HepG2 (cell line): ENCODE measurements around the gene BACH2. TPM values are rescaled to one million over a fixed set of nuclear protein-coding genes. Genes with fewer than 3 reads are reported as not detected.
A peak's percentile ranks its signal among the peaks of the same experiment; 100 is the strongest.

Experiments used
- ATAC-seq: fragments of 200-7000 bp; cut with Tn5 transposase; 3 replicates; pipeline ENCODE4 v1.9.1; 2020; ENCODE audit warnings: mild to moderate bottlenecking, moderate library complexity
- BruUV-seq: library from RNA; stranded (reverse); fragments of 400-500 nt; replicated peaks from 2 replicates; lab custom pipeline; 2021; lab: Mats Ljungman, UMichigan
- CTCF ChIA-PET: fragments of 300-600 bp; formaldehyde crosslinking; extraction: SDS; loops from one replicate; lab custom pipeline; 2021; ENCODE audit warnings: low total read pairs, inconsistent platforms, low intra/inter-chr PET ratio; lab: Yijun Ruan, JAX
- POLR2A ChIA-PET: fragments of 350-600 bp; sonication (Branson Sonifier 250); formaldehyde crosslinking; loops from one replicate; lab custom pipeline; 2020; ENCODE audit warnings: antibody characterized with exemption, inconsistent platforms; lab: Yijun Ruan, JAX
- DNase-seq: peaks from one replicate; pipeline ENCODE4 v3.0.0-alpha.2; 2015; ENCODE audit warnings: low spot score
- FAIRE-seq: peaks from 3 replicates; lab custom pipeline; 2011; peaks lifted over from hg19 to GRCh38; lab: Jason Lieb, UNC
- H2AFZ ChIP-seq: one replicate; pipeline ENCODE4 v1.6.1; 2011; ENCODE audit warnings: low read length, inconsistent platforms
- H3K27ac ChIP-seq: fragments of 300-600 bp; 3 replicates; pipeline ENCODE4 v1.8.0; 2011; ENCODE audit warnings: mixed run types, mild to moderate bottlenecking, mixed read lengths, low read length, inconsistent platforms; ENCODE audit not compliant: insufficient read depth; ENCODE audit errors: extremely low read length
- H3K27me3 ChIP-seq, 2 experiments: fragments of 200-600 bp in 1 of 2; 2 replicates in 1 of 2; 3 replicates in 1 of 2; pipeline versions ENCODE4 v1.6.0 to v1.8.0; 2011; ENCODE audit warnings: low read length in 2 of 2, mild to moderate bottlenecking in 2 of 2, moderate library complexity in 2 of 2, inconsistent platforms in 1 of 2; ENCODE audit not compliant: insufficient read depth in 2 of 2, control insufficient read depth in 1 of 2
- H3K36me3 ChIP-seq, 2 experiments: fragments of 200-600 bp in 1 of 2; replicated peaks in 1 of 2; 2 replicates in 1 of 2; 3 replicates in 1 of 2; pipeline versions ENCODE4 v1.5.1 to v1.8.0; 2011; ENCODE audit warnings: low read length in 2 of 2, inconsistent platforms in 1 of 2; ENCODE audit not compliant: insufficient read depth in 2 of 2, control insufficient read depth in 1 of 2
- H3K4me1 ChIP-seq: 2 replicates; pipeline ENCODE4 v1.5.1; 2012; ENCODE audit warnings: low read length, inconsistent platforms; ENCODE audit not compliant: insufficient read depth
- H3K4me2 ChIP-seq: 2 replicates; pipeline ENCODE4 v1.6.0; 2011; ENCODE audit warnings: low read depth, low read length, inconsistent platforms
- H3K4me3 ChIP-seq, 3 experiments: fragments of 200-600 bp in 1 of 3; sonication (generic), shearing (Covaris generic) in 1 of 3; replicated peaks in 1 of 3; 2 replicates each; pipeline ENCODE4 v1.5.1; 2011 to 2016; ENCODE audit warnings: low read length in 3 of 3, inconsistent platforms in 2 of 3, low read depth in 2 of 3, mild to moderate bottlenecking in 2 of 3, control low read depth in 1 of 3, mixed read lengths in 1 of 3; ENCODE audit not compliant: insufficient read depth in 1 of 3
- H3K79me2 ChIP-seq: one replicate; pipeline ENCODE4 v1.6.1; 2011; ENCODE audit warnings: low read length, inconsistent platforms; ENCODE audit not compliant: insufficient read depth
- H3K9ac ChIP-seq: 2 replicates; pipeline ENCODE4 v1.6.0; 2011; ENCODE audit warnings: mild to moderate bottlenecking, low read depth, low read length, inconsistent platforms; ENCODE audit not compliant: insufficient read depth
- H3K9me3 ChIP-seq: 2 replicates; pipeline ENCODE4 v1.5.1; 2012; ENCODE audit warnings: mild to moderate bottlenecking, low read length
- H4K20me1 ChIP-seq: 2 replicates; pipeline ENCODE4 v1.6.0; 2011; ENCODE audit warnings: inconsistent platforms, mild to moderate bottlenecking, low read length, moderate library complexity; ENCODE audit not compliant: insufficient read depth
- FOSL1 ChIP-seq: sonication (generic); formaldehyde crosslinking; IDR thresholded peaks from 2 replicates; pipeline ENCODE4 v1.9.0; 2021; ENCODE audit warnings: missing genetic modification reagents, borderline replicate concordance
- FOSL2 ChIP-seq: sonication (generic); formaldehyde crosslinking; IDR thresholded peaks from 2 replicates; pipeline ENCODE4 v1.4.0; 2020; ENCODE audit warnings: missing genetic modification reagents
- FOXA3 ChIP-seq: IDR thresholded peaks from 2 replicates; pipeline ENCODE4 v1.6.1; 2016; ENCODE audit warnings: missing genetic modification reagents, missing compliant biosample characterization
- FOXJ3 ChIP-seq: sonication (generic); formaldehyde crosslinking; IDR thresholded peaks from 2 replicates; pipeline ENCODE4 v1.4.0; 2020; ENCODE audit warnings: missing genetic modification reagents, mild to moderate bottlenecking, borderline replicate concordance
- HHEX ChIP-seq: IDR thresholded peaks from 2 replicates; pipeline ENCODE4 v1.6.1; 2016; ENCODE audit warnings: control low read depth
- NCOA5 ChIP-seq: sonication (generic); formaldehyde crosslinking; IDR thresholded peaks from 2 replicates; pipeline ENCODE4 v1.4.0; 2020; ENCODE audit warnings: missing genetic modification reagents
- SMAD3 ChIP-seq: sonication (generic); formaldehyde crosslinking; IDR thresholded peaks from 2 replicates; pipeline ENCODE4 v1.4.0; 2020; ENCODE audit warnings: missing genetic modification reagents
- TBX3 ChIP-seq: fragments of 450-650 bp; IDR thresholded peaks from 2 replicates; pipeline ENCODE4 v1.6.1; 2017; ENCODE audit warnings: antibody characterized with exemption, mild to moderate bottlenecking, inconsistent platforms, borderline replicate concordance
- ZMYM4 ChIP-seq: sonication (generic); formaldehyde crosslinking; IDR thresholded peaks from 2 replicates; pipeline ENCODE4 v1.8.1; 2023; ENCODE audit warnings: mild to moderate bottlenecking, missing genetic modification reagents
- WGBS: methylation state at CpG from one replicate; pipeline ENCODE4 v1.1.6; 2017; ENCODE audit warnings: low lambda C conversion rate; 5-methylcytosine and 5-hydroxymethylcytosine counted together
- in situ Hi-C: cut with HindIII; loops from 2 replicates; pipeline ENCODE4 v1.10.0; 2017; ENCODE audit warnings: low pct_unique_long_range_greater_than_20kb; ENCODE audit not compliant: extremely low pct_ligation_motif_present
- intact Hi-C: fragments of 100-400 bp; cut with micrococcal nuclease; formaldehyde crosslinking; loops from one replicate; pipeline ENCODE4 v1.10.0; 2022; ENCODE audit not compliant: unreplicated experiment
- polyA plus RNA-seq, 8 experiments: library from polyadenylated mRNA; depleted of rRNA in 3 of 8; stranded (reverse) in 7 of 8; unstranded in 1 of 8; fragments of >200 nt; fragmentation: Illumina TruSeq in 4 of 8; extraction: Trizol in 4 of 8; gene quantifications; 2 replicates each; pipeline versions ENCODE4 v1.2.1 to v1.2.3, GENCODE V29; 2011 to 2016; ENCODE audit warnings: low read depth in 4 of 8, missing spikeins in 1 of 8, mixed read lengths in 1 of 8; ENCODE audit not compliant: insufficient read depth in 1 of 8
- total RNA-seq, 5 experiments: library from RNA; depleted of rRNA; stranded (reverse); fragments of >200 nt; fragmentation: Illumina TruSeq; extraction: Trizol; gene quantifications; 2 replicates each; pipeline ENCODE4 v1.2.3, GENCODE V29; 2016; ENCODE audit warnings: low read depth in 1 of 5
- TF ChIP-seq, protein P1 (sequence below): sonication (generic); formaldehyde crosslinking; IDR thresholded peaks from 2 replicates; pipeline ENCODE4 v1.9.0; 2022; ENCODE audit warnings: low read depth, missing genetic modification reagents
- TF ChIP-seq, protein P2 (sequence below): IDR thresholded peaks from 2 replicates; pipeline ENCODE4 v1.6.1; 2016
- TF ChIP-seq, protein P3 (sequence below): sonication (generic); formaldehyde crosslinking; IDR thresholded peaks from 2 replicates; pipeline ENCODE4 v1.4.0; 2020; ENCODE audit warnings: missing genetic modification reagents
- TF ChIP-seq, protein P4 (sequence below): sonication (generic); formaldehyde crosslinking; IDR thresholded peaks from 2 replicates; pipeline ENCODE4 v1.4.0; 2020; ENCODE audit warnings: low read depth, mild to moderate bottlenecking, missing genetic modification reagents

BACH2 gene
- total and polyA plus RNA-seq, 2 of the 13 experiments (the other 11 are each of a cell fraction or from before 2014, with no cell fraction given): 0.01 TPM; not detected in 1

DNA sequence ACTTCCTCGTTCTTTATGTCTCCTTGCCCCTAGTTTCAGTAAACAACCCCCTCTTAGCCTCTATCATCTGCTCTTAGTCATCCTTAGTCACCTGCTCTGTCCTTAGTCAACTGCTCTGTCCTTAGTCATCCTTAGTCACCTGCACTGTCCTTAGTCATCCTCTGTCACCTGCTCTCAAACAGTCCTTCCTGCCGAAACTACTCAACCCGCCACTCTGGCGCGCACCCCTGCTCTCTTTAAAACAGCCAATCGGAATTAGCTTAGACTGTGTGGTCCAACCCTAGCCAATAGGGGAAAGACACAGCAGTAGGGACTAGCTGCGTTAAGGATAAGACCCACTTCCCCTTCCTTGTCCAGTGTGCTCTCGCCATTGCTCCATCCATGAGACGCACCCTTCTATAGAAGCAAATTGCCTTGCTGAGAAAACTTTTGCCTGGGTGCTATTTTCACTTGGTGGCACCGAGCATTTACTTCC, 73.9 kb downstream of the BACH2 start:
- 52% methylated on average over 10 of the region's 10 CpGs for WGBS
- ATAC-seq (no peak), DNase-seq (peak; percentile 27), FAIRE-seq (no peak)
- TF ChIP-seq FOSL2 (CRISPR knock-in tag) (peak; percentile 89), FOXA3 (no peak), FOXJ3 (CRISPR knock-in tag) (no peak), FOSL1 (peak; percentile 41; the same call in 1 of the 2 replicates), TBX3 (0 out of 2 replicates have a peak, but pooled peaks have one; percentile 13), SMAD3 (CRISPR knock-in tag) (no peak), ZMYM4 (CRISPR knock-in tag) (no peak), HHEX (CRISPR knock-in tag) (no peak), NCOA5 (CRISPR knock-in tag) (no peak)
- TF ChIP-seq, protein P1, sequence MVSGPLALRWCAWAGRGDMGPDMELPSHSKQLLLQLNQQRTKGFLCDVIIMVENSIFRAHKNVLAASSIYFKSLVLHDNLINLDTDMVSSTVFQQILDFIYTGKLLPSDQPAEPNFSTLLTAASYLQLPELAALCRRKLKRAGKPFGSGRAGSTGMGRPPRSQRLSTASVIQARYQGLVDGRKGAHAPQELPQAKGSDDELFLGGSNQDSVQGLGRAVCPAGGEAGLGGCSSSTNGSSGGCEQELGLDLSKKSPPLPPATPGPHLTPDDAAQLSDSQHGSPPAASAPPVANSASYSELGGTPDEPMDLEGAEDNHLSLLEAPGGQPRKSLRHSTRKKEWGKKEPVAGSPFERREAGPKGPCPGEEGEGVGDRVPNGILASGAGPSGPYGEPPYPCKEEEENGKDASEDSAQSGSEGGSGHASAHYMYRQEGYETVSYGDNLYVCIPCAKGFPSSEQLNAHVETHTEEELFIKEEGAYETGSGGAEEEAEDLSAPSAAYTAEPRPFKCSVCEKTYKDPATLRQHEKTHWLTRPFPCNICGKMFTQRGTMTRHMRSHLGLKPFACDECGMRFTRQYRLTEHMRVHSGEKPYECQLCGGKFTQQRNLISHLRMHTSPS (CRISPR knock-in tag): no peak
- TF ChIP-seq, protein P2, sequence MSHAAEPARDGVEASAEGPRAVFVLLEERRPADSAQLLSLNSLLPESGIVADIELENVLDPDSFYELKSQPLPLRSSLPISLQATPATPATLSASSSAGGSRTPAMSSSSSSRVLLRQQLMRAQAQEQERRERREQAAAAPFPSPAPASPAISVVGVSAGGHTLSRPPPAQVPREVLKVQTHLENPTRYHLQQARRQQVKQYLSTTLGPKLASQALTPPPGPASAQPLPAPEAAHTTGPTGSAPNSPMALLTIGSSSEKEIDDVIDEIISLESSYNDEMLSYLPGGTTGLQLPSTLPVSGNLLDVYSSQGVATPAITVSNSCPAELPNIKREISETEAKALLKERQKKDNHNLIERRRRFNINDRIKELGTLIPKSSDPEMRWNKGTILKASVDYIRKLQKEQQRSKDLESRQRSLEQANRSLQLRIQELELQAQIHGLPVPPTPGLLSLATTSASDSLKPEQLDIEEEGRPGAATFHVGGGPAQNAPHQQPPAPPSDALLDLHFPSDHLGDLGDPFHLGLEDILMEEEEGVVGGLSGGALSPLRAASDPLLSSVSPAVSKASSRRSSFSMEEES (CRISPR knock-in tag): peak; percentile 18; the same call in 1 of the 2 replicates
- TF ChIP-seq, protein P3, sequence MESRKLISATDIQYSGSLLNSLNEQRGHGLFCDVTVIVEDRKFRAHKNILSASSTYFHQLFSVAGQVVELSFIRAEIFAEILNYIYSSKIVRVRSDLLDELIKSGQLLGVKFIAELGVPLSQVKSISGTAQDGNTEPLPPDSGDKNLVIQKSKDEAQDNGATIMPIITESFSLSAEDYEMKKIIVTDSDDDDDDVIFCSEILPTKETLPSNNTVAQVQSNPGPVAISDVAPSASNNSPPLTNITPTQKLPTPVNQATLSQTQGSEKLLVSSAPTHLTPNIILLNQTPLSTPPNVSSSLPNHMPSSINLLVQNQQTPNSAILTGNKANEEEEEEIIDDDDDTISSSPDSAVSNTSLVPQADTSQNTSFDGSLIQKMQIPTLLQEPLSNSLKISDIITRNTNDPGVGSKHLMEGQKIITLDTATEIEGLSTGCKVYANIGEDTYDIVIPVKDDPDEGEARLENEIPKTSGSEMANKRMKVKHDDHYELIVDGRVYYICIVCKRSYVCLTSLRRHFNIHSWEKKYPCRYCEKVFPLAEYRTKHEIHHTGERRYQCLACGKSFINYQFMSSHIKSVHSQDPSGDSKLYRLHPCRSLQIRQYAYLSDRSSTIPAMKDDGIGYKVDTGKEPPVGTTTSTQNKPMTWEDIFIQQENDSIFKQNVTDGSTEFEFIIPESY: peak; percentile 91
- TF ChIP-seq, protein P4, sequence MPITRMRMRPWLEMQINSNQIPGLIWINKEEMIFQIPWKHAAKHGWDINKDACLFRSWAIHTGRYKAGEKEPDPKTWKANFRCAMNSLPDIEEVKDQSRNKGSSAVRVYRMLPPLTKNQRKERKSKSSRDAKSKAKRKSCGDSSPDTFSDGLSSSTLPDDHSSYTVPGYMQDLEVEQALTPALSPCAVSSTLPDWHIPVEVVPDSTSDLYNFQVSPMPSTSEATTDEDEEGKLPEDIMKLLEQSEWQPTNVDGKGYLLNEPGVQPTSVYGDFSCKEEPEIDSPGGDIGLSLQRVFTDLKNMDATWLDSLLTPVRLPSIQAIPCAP: no peak
- no TSS peak for BruUV-seq
- Histone ChIP-seq H2AFZ (no peak overlapping the region), H3K27ac (no peak overlapping the region), H4K20me1 (no peaks in the 10 kb centered on the region), H3K36me3 (no peaks in the 10 kb centered on the region), H3K4me2 (no peak overlapping the region), H3K4me3 (no peak overlapping the region), H3K79me2 (no peaks in the 10 kb centered on the region), H3K4me1 (peaks cover 12% of the 10 kb centered on the region), H3K27me3 (no peaks in the 10 kb centered on the region; a peak in 2 of 5 replicates), H3K9ac (no peak overlapping the region), H3K9me3 (no peaks in the 10 kb centered on the region)
- intact Hi-C loops (no loop called here), in situ Hi-C loops (no loop called here)
- POLR2A ChIA-PET: no interaction called here
- CTCF ChIA-PET: no interaction called here
